ENCODE data around the gene NEU2.

The NEU2 gene

GRCh38 chr2:233032551-233033320 lies at the start of gene NEU2:
TSS of gene NEU2 (plus strand) at chr2:233032672. CDS start at chr2:233032672, 0 bp downstream.
- no peak for DNase-seq

DNA sequence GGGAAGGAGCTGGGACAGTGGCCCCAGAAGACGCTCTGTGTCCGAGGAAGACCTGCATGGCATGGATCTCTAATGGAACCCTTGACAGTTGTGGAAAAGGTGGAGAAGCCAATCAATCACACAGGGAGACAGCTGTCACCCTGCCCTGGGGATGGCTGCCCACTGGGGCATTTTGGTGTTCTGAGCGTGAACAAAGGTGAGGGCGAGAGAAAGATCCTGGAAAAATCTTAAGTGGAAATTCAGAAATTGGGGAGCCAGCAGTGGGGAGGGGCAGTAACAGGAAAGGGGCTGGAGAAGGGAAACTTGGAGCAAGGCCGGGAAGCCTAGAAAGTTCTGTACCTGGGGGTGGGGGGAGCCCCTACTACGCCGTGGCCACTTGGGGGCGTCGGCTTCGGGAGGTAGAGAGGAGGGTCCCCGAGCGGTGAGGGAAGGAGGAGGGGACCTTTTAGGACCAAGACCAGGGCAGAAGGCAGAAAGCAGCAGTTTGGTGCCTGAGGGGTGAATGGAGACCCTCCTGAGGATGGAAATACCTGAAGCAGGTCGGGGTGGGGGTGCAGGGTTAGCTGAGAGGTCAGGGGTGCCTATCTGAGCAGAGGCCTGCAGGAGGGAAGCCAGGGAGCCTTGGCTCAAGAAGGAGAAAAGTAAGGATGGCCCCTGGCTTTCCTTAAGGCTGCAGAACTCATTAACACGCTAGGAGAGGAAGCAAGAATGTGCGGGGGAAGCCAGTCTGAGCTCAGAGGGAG lies 49.4 kb upstream of the NEU2 start:
- DNase-seq: no peak

- no peak for DNase-seq
Measured at GRCh38 chr2:232983669-232984140, 48.8 kb upstream of the NEU2 start.

GRCh38 chr2:232984451-232985207 lies 47.8 kb upstream of the NEU2 start:
- DNase-seq: no peak

GRCh38 chr2:232986155-232986554 lies 46.3 kb upstream of the NEU2 start:
- DNase-seq: no peak

DNA sequence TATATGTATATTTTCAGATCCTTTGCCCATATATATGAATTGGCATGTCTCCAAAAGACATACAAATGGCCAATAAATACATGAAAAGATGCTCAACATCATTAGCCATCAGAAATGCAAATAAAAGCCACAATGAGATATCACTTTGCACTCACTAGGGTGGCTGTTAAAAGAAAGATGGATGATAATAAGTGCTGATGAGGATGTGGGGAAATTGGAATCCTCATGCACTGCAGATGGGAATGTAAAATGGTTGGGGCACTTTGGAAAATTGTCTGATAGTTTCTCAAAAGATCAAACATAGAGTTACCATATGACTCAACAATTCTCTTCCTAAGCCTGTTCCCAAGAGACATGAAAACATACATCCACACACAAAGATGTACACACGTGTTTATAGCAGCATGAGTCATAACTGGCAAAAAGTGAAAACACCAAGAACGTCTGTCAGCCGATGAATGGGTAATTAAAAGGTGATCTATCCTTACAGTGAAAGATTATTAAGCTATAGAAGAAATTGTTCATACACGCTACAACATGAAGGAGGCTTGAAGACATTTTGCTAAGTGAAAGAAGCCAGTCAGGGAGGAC lies 39.1 kb upstream of the NEU2 start:
- DNase-seq: no peak

GRCh38 chr2:232994446-232994845 lies 38.0 kb upstream of the NEU2 start:
- DNase-seq: no peak

DNA sequence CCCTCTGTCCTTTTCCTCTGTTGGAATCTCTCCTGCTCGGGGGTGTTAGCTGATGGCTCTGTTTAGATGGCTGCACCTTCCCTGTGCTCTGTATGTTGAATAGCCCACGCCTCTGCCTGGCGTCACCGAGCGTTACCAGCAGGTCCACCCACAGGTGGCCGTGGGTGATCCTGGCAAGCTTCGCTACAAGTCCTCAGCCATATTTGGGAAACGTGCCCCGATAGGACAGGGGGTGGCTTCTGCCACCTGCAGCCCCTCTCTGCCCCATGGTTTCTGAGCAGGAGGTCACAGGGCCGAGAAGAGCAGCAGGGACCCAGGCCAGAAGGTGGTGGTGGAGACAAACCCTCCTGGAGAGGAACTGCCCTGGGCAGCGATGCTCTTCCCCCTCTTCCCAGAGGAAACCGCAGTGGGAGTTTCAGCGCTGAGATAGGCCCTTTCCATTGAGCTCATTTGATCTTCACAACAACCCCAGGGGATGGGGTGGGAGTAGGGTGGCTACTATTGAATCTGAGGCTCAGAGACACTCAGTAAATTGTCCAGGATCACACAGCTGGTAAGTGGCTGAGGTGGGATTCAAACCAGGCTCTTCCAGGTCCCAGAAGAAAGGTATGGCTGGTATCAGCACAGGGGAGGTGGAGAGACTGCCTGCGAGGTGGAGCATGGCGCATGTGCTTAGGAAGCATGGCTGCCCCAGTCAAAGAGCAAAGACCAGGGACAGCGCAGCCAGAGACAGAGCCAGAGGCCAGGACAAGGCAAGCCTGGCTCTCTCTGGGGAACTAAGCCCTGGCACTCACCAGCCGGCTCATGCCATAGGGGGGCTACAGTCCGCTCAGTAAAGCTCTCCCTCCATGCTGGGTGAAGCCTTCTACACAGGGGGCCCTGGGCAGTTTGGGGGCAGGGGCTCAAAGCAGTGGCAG lies 34.5 kb upstream of the NEU2 start:
- DNase-seq: no peak

GRCh38 chr2:232998666-232998985 lies 33.8 kb upstream of the NEU2 start:
- no peak for DNase-seq

DNA sequence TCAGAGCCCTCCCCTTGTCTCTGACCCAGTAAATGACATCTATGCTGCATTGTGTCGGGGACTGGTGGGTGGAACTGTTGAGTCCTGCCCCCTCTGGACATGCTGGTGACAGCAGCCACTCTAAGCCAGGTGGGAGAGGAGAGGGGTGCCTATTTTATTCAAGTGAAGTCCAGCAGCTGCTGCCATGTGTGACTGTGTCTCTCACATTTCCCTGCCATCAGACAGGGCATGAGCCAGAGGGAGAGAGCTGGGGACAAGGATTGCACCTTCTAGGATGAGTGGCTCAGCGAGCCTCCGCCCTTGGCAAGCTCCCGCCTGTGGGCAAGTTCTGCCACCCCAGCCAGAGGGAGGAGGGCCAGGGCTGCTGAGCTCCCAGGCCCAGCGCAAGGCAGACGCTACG lies 33.1 kb upstream of the NEU2 start:
- DNase-seq: no peak

DNA sequence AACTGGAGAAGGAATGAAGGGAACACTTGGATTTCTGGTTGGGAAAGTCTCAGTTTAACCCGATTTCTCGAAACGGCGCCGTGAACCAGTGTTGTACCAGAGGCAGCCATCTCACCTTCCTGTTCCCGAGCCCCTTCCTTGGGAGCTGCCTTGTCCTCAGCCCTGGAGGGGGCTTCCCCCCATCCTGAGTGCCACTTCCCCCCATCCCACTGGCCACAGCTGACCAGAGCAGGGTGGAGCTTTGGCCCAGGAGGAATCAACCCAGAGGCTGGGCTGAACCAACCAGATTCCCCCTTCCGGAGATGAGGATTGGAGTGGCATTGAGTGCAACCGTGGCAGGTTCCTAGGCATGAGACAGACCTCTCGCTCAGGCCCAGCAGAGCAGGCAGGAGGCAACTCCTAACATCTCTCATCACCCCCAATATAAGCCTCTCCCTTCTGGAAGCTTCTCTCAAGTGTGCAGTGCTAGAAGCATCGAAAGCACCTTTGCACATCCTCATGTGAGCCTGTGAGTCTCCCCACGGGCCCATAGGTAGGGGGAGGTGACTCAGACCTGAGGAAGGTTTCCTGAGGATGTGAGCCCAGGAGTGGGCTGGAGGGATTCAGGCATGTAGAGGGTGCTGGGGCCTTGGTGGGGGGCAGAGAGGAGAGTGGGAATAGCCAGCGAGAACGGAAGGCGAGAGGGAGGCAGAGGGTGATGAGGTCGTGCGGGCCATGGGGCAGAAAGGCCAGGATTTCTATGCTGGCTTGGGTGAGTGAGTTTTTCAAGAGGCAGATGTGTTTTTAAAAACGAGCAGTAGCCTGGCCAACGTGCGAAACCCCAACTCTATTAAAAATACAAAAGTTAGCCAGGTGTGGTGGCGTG lies 31.4 kb upstream of the NEU2 start:
- no peak for DNase-seq

- no peak for DNase-seq
Measured at GRCh38 chr2:233002829-233003657, 29.4 kb upstream of the NEU2 start.

GRCh38 chr2:233003658-233004555 lies 28.6 kb upstream of the NEU2 start:
- DNase-seq: no peak

- DNase-seq: no peak
Measured at GRCh38 chr2:233005096-233005495, 27.4 kb upstream of the NEU2 start.

- DNase-seq: no peak
Measured at GRCh38 chr2:233006648-233007047, 25.8 kb upstream of the NEU2 start.

DNA sequence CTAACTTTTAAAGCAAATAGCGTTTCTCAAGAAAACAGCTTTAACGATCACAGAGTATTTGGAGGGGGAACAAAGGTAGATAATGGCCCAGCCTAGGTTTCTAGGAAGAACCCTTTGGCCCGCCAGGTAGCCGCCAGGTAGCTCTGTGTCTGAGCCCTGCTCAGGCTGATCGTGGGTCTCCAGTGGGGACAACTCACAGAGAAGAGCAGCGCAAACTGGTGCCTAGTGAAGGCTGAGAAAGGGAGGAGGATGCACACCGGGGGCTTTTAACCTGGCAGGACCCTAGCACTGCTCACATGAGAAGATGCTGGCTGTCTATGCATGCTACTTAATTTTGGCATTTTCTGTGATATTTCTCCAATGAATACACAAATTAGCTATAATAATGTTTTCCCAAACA lies 25.2 kb upstream of the NEU2 start:
- DNase-seq: no peak

GRCh38 chr2:233007739-233008138 lies 24.7 kb upstream of the NEU2 start:
- no peak for DNase-seq

DNA sequence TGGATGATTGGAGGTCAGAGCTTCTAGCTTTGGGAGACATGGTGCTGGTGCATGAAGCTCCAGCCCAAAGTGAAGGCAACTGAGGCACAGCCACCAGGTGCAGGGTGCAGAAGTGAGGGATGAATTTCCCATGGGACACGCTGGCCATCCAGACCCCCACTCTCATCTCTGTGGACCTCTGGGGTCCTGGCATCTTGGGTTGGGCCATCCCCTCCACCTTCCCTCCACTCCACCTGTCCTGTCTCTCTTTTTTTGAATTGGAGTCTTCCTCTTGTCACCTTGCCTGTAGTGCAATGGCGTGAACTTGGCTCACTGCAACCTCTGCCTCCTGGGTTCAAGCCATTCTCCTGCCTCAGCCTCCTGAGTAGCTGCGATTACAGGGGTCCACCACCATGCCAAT lies 22.8 kb upstream of the NEU2 start:
- DNase-seq: no peak

All from NCI-H526 treated with DMSO at 0.1 percent for 48 hours (cell line).